NCI-H446 (cell line): ENCODE data around the gene TMIE.
A peak's percentile ranks its signal among the peaks of the same experiment; 100 is the strongest.

ENCODE experiments used
- DNase-seq, 2 experiments: peaks; one replicate each; lab custom pipeline; 2025; lab: John Stamatoyannopoulos, UW

TMIE gene

GRCh38 chr3:46708401-46709156, 7.4 kb downstream of the TMIE start:
- DNase-seq: no peak

GRCh38 chr3:46709157-46709654, 8.0 kb downstream of the TMIE start:
- DNase-seq: no peak

- DNase-seq: no peak
Observed at GRCh38 chr3:46709721-46710120, 8.5 kb downstream of the TMIE start.

- no peak for DNase-seq
Observed at GRCh38 chr3:46710229-46710628, 9.0 kb downstream of the TMIE start.

GRCh38 chr3:46710671-46711295, 9.6 kb downstream of the TMIE start:
- DNase-seq: no peak

GRCh38 chr3:46711305-46711704, 10.1 kb downstream of the TMIE start:
- no peak for DNase-seq

- no peak for DNase-seq
Observed at GRCh38 chr3:46711760-46712159, 10.6 kb downstream of the TMIE start.

- DNase-seq: no peak
Observed at GRCh38 chr3:46712191-46713049, 11.2 kb downstream of the TMIE start.

GRCh38 chr3:46713050-46713897, 12.1 kb downstream of the TMIE start:
- DNase-seq: no peak

- peak in 1 of 2 experiments; percentile 3 for DNase-seq
Observed at GRCh38 chr3:46713898-46714552, 12.8 kb downstream of the TMIE start.

- no peak for DNase-seq
Observed at GRCh38 chr3:46714728-46715506, 13.7 kb downstream of the TMIE start.

GRCh38 chr3:46715507-46716175, 14.4 kb downstream of the TMIE start:
- no peak for DNase-seq

GRCh38 chr3:46716461-46717441, 15.6 kb downstream of the TMIE start:
- no peak for DNase-seq

- DNase-seq: no peak
Observed at GRCh38 chr3:46717447-46718231, 16.4 kb downstream of the TMIE start, which contains the start of gene PRSS50. TSS of gene PRSS50 (minus strand) at chr3:46717869. CDS start at chr3:46717824, 45 bp downstream.

GRCh38 chr3:46719044-46719565, 17.9 kb downstream of the TMIE start:
- DNase-seq: no peak

- no peak for DNase-seq
Observed at GRCh38 chr3:46719735-46720271, 18.6 kb downstream of the TMIE start.

GRCh38 chr3:46721009-46721408, 19.8 kb downstream of the TMIE start:
- no peak for DNase-seq
